Muscle of arm (tissue), 12 donors: ENCODE results near the gene SLC12A1. TPM values are rescaled to one million over a fixed set of nuclear protein-coding genes. Genes with fewer than 3 reads are reported as not detected.
"Not testable (repeated sequence)": the region's sequence is repeated elsewhere in the genome, so short reads cannot be mapped to it uniquely, and the experiment has no call there.

Source experiments
- DNase-seq: peaks from one replicate; pipeline ENCODE4 v3.0.0-alpha.2; 2013
- polyA plus RNA-seq, 12 donors: library from polyadenylated mRNA; unstranded; fragments of 120-200 nt; gene quantifications; one replicate each; pipeline ENCODE4 v1.2.1, GENCODE V29; 2013; ENCODE audit not compliant: insufficient read length in 12 of 12

Gene SLC12A1
- polyA plus RNA-seq, 12 donors, result 0.05 to 1.9 (median 0.35) TPM; not detected in 2

- DNase-seq, result no peak
Measured at GRCh38 chr15:48307586-48307985, 101.5 kb downstream of the SLC12A1 start.

GRCh38 chr15:48309740-48310139 lies 103.6 kb downstream of the SLC12A1 start:
- DNase-seq, result no peak

DNA sequence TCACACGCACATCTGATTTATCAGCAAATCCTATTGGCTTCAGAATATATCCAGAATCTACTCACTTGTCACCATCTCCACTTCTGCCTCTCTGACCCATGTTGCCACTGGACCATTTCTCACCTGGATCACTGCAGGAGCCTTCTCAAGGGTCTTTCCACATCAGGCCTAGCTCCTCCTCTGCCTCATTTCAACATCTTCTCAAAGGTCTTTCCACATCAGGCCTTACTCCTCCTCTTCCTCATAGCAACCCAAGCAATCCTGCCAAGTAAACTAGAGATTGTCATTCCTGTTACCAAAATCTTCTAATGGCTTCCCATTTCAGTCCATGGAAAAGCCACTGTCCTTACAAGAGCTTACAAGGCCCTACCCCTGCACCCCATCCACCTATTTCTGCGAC lies 107.1 kb downstream of the SLC12A1 start:
- no peak for DNase-seq

GRCh38 chr15:48315041-48315440 lies 108.9 kb downstream of the SLC12A1 start:
- no peak for DNase-seq

DNA sequence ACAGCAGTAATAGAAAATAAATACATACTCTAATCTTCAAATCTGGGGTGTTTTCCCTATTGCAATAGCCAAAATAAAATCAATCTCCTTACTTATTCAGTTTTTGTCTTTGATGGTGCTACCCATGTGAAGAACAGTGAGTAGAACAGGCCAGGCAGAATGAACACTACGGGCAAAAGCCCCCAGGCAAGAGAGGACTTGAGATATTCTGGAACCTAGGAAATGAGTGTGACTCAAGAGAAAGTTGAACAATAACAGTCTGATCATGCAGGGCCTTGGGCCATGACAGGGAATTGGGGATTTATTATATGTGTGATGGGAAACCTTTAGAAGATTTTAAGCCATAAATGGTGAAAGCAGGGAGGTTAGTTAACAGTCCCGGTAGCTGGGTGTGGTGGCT lies 111.1 kb downstream of the SLC12A1 start:
- no peak for DNase-seq

DNA sequence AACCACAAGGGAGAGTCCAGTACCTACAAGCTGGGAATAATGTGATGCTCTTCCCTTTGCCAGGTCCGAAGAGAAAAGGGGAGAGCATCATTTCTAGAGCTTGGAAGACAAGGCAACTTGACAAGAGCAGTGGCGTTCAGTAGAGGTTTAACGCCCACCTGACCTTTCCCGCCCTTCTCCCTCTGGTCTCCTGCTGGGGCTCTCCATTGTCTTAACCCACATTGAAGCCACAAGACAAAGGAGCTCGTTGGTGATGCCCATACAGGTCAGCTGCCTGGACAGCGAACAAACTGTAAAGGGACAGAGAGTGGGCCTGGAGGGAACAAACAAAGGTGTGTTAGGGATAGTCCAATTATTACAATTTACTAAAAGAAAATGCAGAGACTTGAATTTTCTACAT lies 112.0 kb downstream of the SLC12A1 start:
- no peak for DNase-seq

DNA sequence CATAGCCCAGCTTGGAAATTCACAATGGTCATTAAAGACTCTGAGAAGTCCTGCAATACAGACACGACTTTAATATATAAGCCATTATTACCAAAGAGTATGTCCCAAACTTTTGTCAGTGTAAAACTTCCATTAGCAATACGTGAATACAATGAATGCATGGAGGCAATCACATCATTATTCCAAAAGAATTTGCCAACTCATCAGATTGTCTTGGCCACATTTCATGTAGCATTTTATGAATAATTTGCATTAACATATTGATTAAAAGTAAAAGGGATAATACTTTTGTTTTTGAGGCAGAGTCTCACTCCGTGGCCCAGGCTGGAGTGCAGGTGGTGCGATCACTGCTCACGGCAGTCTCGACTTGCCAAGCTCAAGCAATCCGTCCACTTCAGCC lies 117.2 kb downstream of the SLC12A1 start:
- DNase-seq, result no peak

DNA sequence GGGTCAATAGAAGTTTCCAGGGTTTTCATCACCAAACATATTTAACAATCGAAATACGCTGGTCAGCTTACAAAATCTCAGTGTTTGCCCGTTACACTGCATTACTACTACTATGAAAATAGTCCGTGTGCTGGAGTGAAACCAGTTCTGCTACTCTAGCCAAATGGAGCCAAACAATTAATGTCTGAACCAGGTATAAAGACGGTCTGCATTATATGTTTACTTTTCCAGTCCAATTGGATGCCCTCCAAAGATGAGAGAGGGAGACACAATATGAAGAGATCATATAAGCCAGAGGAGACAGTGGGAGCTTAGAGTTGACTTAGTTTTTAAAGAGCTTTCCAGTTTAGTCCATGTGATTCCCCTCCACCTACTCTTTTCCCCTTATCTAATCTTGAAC lies 118.8 kb downstream of the SLC12A1 start:
- no peak for DNase-seq

DNA sequence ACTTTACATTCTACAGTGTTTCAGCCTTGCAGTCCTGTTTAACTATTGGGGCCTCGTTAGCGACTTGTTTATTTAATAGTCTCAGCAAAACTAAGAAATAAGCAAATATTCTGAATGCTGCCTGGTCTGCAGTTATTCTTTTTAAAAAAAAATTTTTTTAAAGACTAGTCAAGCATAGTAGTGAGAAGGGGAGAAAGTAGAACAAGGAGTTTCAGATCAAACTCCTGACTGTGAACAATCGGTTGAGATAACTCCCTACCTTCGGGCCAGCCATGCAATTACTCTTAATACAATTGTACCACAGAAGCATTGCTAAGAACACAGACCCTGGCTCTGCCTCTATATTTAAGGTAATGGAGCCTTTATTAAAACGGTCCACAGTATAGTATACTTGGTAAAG lies 119.3 kb downstream of the SLC12A1 start:
- no peak for DNase-seq

DNA sequence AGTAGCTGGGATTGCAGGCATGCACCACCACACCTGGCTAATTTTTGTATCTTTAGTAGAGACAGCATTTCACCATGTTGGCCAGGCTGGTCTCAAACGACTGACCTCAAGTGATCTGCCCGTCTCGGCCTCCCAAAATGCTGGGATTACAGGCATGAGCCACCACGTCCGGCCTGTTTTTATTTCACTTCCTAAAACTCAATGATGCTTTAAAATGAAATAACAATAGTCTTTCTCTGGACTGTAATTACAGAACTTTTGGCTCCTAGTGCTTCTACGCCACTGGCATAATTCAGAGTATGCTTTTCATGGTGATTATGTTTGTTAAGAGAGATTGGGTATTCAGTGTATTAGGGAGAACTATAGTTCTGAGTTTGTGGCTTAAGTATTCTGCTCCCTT lies 120.1 kb downstream of the SLC12A1 start:
- not testable (repeated sequence) for DNase-seq

DNA sequence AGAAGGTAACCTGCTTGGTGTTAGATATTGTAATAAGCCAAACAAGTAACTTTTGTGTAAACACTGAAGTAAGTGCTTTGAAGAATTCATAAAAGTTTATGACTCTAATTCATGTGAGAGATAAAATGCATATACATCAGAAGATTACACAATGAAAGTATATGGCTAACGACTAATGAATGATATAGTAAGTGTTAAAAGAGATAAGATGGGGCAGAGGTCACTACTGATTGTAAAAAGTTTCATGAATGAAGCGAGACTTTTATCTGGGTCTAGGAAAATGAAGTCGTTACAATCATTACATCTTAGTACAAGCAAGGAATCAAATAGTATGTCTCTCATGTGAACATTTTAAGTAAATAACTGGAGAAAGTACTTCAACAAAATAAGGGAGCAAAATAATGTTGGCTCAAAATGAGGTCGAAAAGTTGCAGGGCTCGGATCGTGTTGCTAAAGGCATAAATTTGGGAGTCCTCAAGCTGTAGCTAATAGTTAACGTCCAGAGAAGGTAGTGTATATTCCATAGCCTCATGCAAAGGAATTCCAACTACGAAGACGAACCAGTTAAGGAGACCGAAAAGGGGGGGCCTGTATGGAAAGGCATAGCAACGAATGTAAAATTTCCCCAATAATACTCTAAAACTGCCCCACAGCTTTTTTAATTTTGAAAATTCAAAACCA lies 124.1 kb downstream of the SLC12A1 start:
- DNase-seq, result no peak

DNA sequence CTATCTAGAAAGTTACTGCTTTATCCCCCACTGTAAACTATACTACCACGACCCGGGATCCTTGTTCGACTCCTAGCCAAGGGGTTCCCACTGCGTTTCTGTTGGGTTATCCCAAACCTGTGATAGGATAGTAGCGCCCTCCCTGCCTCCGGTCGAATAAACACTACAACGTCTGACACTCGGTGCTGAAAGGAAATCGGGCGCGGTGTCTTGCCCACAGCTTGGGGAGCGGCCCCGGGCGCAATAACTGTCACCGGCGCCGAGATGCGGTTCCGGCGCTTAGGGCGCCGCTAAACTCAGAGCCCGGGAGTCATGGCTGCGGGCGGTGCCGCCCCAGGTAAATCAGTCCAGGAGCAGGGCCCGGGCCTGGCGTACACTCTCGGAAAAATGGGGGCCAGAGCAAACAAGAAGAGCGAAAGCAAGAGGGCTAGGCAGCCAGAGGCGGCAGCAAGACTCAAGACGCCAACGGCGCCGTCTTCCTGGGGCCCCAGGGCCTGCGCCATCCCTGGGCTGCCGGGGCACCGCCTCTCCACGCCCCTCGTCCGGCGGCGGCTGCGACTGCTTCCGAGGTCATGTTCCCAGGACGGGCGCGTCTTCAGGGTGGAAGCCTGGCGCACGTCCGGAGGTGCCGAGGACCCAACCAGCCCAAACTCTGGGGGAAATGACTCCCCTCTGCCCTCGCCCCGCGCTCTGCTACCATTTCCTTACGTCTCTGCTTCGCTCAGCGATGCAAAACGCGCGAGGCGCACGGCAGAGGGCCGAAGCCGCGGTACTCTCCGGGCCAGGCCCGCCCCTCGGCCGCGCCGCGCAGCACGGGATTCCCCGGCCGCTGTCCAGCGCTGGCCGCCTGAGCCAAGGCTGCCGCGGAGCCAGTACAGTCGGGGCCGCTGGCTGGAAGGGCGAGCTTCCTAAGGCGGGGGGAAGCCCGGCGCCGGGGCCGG lies 125.0 kb downstream of the SLC12A1 start, which contains the start of gene DUT:
TSS of gene DUT (plus strand) at position 575 of the 941 bp plus-strand sequence. CDS start at position 662, 87 bp downstream.
- DNase-seq, result peak; percentile 91

DNA sequence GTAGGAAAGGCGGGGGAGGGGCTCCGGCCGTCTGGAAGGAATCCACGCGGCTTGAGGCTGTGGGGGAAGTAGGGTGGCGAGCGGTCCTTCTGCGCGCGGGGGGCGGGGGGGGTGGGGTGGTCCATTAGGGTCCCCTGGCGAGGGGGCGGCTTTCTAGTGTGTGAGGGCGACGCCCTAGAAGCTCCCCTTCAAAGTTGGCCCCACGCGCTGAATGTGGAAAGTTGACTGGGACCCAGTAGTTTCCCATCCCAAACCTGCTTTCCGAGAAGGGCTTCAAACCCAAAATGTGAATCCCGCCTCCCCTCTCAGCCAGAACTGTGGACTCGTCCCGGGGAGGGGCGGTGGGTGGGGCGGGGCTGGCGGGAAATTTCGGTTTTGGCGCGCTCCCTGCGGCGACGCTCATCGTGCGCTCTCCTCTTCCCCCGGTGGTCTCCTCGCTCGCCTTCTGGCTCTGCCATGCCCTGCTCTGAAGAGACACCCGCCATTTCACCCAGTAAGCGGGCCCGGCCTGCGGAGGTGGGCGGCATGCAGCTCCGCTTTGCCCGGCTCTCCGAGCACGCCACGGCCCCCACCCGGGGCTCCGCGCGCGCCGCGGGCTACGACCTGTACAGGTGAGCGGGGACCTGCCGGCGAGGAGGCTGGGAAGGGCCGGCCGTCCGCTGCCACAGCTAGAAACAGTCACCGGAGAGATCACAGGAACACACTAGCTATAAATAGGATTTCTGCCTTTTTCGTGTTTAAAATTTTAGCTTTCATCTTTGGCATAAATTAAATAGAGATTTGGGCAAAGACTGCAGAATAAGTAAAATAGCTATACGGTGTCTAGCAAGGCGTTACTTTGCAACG lies 125.9 kb downstream of the SLC12A1 start:
- DNase-seq, result peak; percentile 89

GRCh38 chr15:48332642-48333034 lies 126.5 kb downstream of the SLC12A1 start:
- DNase-seq, result no peak

DNA sequence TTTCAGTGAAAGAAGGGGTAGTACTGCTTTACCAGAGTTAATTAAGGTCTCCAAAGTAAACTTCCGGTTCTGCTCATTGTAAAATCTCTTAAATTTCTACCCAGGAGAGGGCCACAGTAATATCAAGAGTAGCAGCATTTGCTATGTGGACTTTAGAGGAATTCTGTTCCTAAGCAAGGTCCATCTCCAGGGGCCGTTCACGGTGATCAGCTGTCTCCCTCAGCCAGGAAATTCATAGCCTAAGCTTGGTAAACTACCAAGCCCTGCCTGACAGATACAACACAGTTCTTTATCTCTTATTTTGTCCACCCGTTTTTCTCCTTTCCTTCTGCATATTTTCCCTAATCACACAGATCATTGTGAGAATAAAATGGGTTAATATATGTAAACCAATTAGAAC lies 127.4 kb downstream of the SLC12A1 start:
- no peak for DNase-seq

DNA sequence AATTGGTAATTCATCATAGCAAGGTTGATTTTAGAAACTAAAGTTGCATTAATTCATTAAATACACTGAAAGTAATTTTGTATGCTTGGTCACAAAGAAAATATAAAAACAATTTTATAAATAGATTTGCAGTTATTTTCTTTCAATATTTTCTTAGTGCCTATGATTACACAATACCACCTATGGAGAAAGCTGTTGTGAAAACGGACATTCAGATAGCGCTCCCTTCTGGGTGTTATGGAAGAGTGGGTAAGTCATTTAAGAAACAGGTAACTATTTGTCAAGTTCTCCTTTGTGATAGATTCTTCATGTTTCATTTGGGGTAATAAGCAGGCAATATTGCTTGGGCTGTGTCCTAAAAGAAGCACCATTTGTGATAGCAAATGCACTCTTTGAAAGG lies 128.2 kb downstream of the SLC12A1 start:
- DNase-seq, result no peak

- no peak for DNase-seq
Measured at GRCh38 chr15:48336940-48337339, 130.8 kb downstream of the SLC12A1 start.

GRCh38 chr15:48337607-48338006 lies 131.5 kb downstream of the SLC12A1 start:
- no peak for DNase-seq

DNA sequence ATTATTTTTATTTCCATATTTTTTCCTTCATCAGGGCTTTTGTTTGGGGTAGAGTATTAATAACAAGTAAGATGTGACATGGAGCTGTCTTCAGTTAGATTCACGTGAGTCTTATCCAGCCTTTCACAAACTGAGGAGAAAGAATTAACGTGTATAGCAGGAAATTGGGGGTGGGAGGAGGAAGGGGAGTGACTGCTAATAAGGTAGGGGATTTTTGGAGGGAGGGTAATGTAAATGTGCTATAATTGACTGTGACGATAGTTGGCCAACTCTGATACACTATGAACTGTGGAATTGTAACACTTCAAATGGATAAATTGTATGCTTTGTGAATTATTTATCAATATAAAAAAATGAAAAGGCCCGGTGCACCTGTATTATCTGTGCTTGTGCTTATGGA lies 134.0 kb downstream of the SLC12A1 start:
- no peak for DNase-seq

DNA sequence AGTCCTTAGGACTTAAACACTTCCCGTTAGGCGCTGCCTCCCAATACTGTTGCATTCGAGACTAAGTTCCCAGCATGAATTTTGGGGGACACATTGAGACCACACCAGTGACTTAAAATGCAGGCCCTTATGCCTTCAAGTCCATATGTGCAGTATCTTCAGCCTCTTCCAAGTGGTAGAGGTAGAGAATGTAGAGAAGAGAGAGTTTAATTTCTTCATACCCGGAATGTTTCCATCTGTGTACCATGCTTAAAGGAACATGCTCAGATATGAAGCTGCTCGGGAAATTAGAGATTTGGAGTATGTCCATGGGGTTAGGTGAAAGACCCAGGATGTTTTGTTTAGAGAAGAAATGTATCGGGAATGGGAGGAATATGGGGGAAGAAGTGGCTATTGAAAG lies 137.8 kb downstream of the SLC12A1 start:
- DNase-seq, result no peak

GRCh38 chr15:48345516-48345915 lies 139.4 kb downstream of the SLC12A1 start:
- DNase-seq, result no peak

DNA sequence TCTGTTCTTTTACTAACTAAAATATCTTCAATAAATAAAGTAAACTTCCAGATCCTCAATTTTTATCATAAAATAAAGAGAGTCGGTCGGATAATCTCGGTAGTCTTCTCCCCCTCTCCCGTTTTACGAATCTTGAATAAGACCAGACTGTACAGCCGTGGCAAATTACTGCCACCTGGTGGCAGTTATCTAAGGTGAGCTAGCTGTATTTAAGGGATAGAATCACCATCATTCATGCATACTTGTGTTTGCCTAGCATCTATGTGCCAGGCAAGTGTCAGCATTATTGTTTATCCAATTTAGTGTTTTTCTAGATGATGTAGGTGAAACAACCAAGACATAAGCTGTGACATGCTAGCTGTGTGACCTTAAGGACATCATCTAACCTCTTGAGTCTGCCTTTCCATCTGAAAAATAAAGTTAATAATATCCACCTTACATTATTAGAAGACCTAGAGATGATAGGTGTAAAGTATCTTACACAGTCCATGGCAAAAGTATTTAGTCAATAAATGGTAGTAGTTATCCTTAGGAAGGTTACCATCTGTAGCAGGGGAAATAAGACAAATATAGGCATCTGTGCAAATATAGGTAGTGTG lies 146.5 kb downstream of the SLC12A1 start:
- DNase-seq, result peak; percentile 61
